Measurements from ENCODE around the gene LY6G6C. TPM values are rescaled to one million over a fixed set of nuclear protein-coding genes. Genes with fewer than 3 reads are reported as not detected.

The LY6G6C gene
- total RNA-seq, 6 experiments from 2014 or later = not detected

- no peaks in the 10 kb centered on the region for H3K4me1 Mint-ChIP-seq (ENCODE audit: low read depth)
- H3K4me3 Mint-ChIP-seq = no peak overlapping the region
- no peak overlapping the region for H3K27ac Mint-ChIP-seq
- no peaks in the 10 kb centered on the region for H3K9me3 Mint-ChIP-seq
- TF ChIP-seq CTCF (IDR thresholded peaks at IDR 0.05) = peak; percentile 7; the same call in 1 of the 2 replicates
- DNase-seq = no peak
- no peaks in the 10 kb centered on the region for H3K36me3 Mint-ChIP-seq (ENCODE audit: low read depth)
- H3K27me3 Mint-ChIP-seq (ENCODE audit: insufficient read depth) = peaks cover 13% of the 10 kb centered on the region
These were observed 3.9 kb downstream of the LY6G6C start for GRCh38 chr6:31717499-31718222.

GRCh38 chr6:31715022-31715958 lies 6.3 kb downstream of the LY6G6C start, which contains the start of gene LY6G6D:
Gene LY6G6D (plus strand): TSS chr6:31715348. CDS start chr6:31715356, 8 bp downstream.
- H3K9me3 Mint-ChIP-seq = no peaks in the 10 kb centered on the region
- DNase-seq = no peak
- H3K4me3 Mint-ChIP-seq = no peak within 1 kb of the TSS
- TF ChIP-seq CTCF (IDR thresholded peaks at IDR 0.05) = no peak
- no peaks in the 10 kb centered on the region for H3K36me3 Mint-ChIP-seq (ENCODE audit: low read depth)
- H3K27me3 Mint-ChIP-seq (ENCODE audit: insufficient read depth) = peaks cover 23% of the 10 kb centered on the region
- H3K27ac Mint-ChIP-seq = no peak within 1 kb of the TSS
- no peaks in the 10 kb centered on the region for H3K4me1 Mint-ChIP-seq (ENCODE audit: low read depth)

DNA sequence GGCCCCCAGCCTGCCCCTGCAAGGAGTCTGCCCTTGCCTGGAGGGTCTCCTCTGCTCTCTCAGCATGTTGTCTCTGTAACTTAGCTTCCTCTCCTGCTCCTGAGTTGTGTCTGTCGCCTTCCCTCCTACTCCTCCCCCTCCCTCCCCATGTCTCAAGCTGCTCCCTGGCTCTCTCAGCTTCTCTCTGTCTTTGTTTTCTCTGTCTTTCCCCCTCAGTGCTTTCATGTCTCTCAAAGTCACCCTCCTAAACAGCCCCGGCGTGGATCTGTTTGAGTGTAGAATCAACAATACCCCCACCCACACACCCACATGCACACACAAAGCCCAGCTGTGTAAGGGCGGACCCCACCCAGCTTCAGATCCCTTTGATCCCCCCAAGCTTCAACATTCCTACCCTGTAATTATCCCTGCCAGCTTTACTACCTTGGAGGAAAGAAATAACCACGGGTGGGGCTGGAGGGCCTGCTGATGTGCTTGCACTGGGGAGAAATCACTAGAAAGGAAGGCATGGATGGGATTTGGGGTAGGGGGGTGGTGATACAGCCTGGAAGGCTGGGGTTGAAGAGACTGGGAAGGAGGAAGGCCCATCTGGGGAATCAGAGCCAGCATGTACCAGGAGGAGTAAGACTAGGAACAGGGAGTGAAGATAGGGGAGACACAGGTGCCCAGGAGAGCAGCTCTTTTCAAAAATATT lies 7.4 kb downstream of the LY6G6C start:
- Mint-ChIP-seq H3K4me1 (ENCODE audit: low read depth) (no peaks in the 10 kb centered on the region), H3K27me3 (ENCODE audit: insufficient read depth) (peaks cover 23% of the 10 kb centered on the region), H3K27ac (no peak overlapping the region), H3K36me3 (ENCODE audit: low read depth) (no peaks in the 10 kb centered on the region), H3K9me3 (no peaks in the 10 kb centered on the region), H3K4me3 (no peak overlapping the region)
- DNase-seq = no peak
- TF ChIP-seq CTCF (IDR thresholded peaks at IDR 0.05) = no peak

GRCh38 chr6:31713465-31713864 lies 8.1 kb downstream of the LY6G6C start:
- peaks cover 25% of the 10 kb centered on the region for H3K27me3 Mint-ChIP-seq (ENCODE audit: insufficient read depth)
- no peak overlapping the region for H3K4me3 Mint-ChIP-seq
- H3K9me3 Mint-ChIP-seq = no peaks in the 10 kb centered on the region
- H3K27ac Mint-ChIP-seq = no peak overlapping the region
- H3K36me3 Mint-ChIP-seq (ENCODE audit: low read depth) = no peaks in the 10 kb centered on the region
- no peaks in the 10 kb centered on the region for H3K4me1 Mint-ChIP-seq (ENCODE audit: low read depth)
- no peak for DNase-seq
- no peak for TF ChIP-seq CTCF (IDR thresholded peaks at IDR 0.05)

- H3K4me3 Mint-ChIP-seq = no peak overlapping the region
- no peak for DNase-seq
- TF ChIP-seq CTCF (IDR thresholded peaks at IDR 0.05) = peak; percentile 43; the same call in 1 of the 2 replicates
- H3K9me3 Mint-ChIP-seq = no peaks in the 10 kb centered on the region
- peaks cover 28% of the 10 kb centered on the region for H3K27me3 Mint-ChIP-seq (ENCODE audit: insufficient read depth)
- no peaks in the 10 kb centered on the region for H3K4me1 Mint-ChIP-seq (ENCODE audit: low read depth)
- H3K27ac Mint-ChIP-seq = no peak overlapping the region
- H3K36me3 Mint-ChIP-seq (ENCODE audit: low read depth) = no peaks in the 10 kb centered on the region
These were observed 9.2 kb downstream of the LY6G6C start for GRCh38 chr6:31712296-31712695.

Data from HFFc6 (cell line).